HEK293T (cell line): Measurements from ENCODE around the gene RSAD2.

Experiments
- CTCF ChIA-PET: fragments of 350-600 bp; formaldehyde crosslinking; extraction: SDS; loops from one replicate; lab custom pipeline; 2021; ENCODE audit warnings: antibody characterized with exemption, inconsistent platforms; lab: Yijun Ruan, JAX
- POLR2A ChIA-PET: fragments of 350-600 bp; formaldehyde crosslinking; extraction: SDS; loops from one replicate; lab custom pipeline; 2020; ENCODE audit warnings: antibody characterized with exemption, inconsistent platforms; lab: Yijun Ruan, JAX
- DNase-seq: peaks from one replicate; pipeline ENCODE4 v3.0.0; 2012; ENCODE audit warnings: mixed read lengths; ENCODE audit errors: extremely low spot score
- ARNT ChIP-seq: fragments of 450-650 bp; IDR thresholded peaks from 2 replicates; pipeline ENCODE4 v1.6.1; 2017; ENCODE audit warnings: mild to moderate bottlenecking
- BHLHE40 ChIP-seq: fragments of 450-650 bp; IDR thresholded peaks from 2 replicates; pipeline ENCODE4 v1.6.1; 2016; ENCODE audit warnings: mild to moderate bottlenecking, moderate library complexity, borderline replicate concordance
- CTBP1 ChIP-seq: fragments of 450-650 bp; IDR thresholded peaks from 2 replicates; pipeline ENCODE4 v1.6.1; 2016; ENCODE audit warnings: borderline replicate concordance
- ELF4 ChIP-seq: fragments of 450-650 bp; IDR thresholded peaks from 2 replicates; pipeline ENCODE4 v1.6.1; 2017; ENCODE audit warnings: antibody characterized with exemption
- FOXA1 ChIP-seq: fragments of 450-650 bp; IDR thresholded peaks from 2 replicates; pipeline ENCODE4 v1.6.1; 2016; ENCODE audit warnings: mild to moderate bottlenecking
- FOXK2 ChIP-seq: fragments of 450-650 bp; IDR thresholded peaks from 2 replicates; pipeline ENCODE4 v1.6.1; 2016; ENCODE audit warnings: mild to moderate bottlenecking
- FOXM1 ChIP-seq: fragments of 450-650 bp; IDR thresholded peaks from 2 replicates; pipeline ENCODE4 v1.6.1; 2017; ENCODE audit warnings: mild to moderate bottlenecking, borderline replicate concordance
- HDGF ChIP-seq: fragments of 450-650 bp; IDR thresholded peaks from 2 replicates; pipeline ENCODE4 v1.6.1; 2017; ENCODE audit warnings: antibody characterized with exemption, borderline replicate concordance
- L3MBTL2 ChIP-seq: fragments of 450-650 bp; conservative IDR thresholded peaks from 2 replicates; pipeline ENCODE4 v1.6.1; 2016; ENCODE audit warnings: mild to moderate bottlenecking
- LEF1 ChIP-seq: fragments of 450-650 bp; IDR thresholded peaks from 2 replicates; pipeline ENCODE4 v1.6.1; 2017; ENCODE audit warnings: mild to moderate bottlenecking, borderline replicate concordance
- NFRKB ChIP-seq: fragments of 450-650 bp; IDR thresholded peaks from 2 replicates; pipeline ENCODE4 v1.6.1; 2016; ENCODE audit warnings: mild to moderate bottlenecking, moderate library complexity
- SP1 ChIP-seq: fragments of 450-650 bp; IDR thresholded peaks from 2 replicates; pipeline ENCODE4 v1.6.1; 2017
- SUZ12 ChIP-seq: fragments of 450-650 bp; IDR thresholded peaks from 2 replicates; pipeline ENCODE4 v1.6.1; 2016; ENCODE audit warnings: mild to moderate bottlenecking
- TARDBP ChIP-seq: fragments of 450-650 bp; IDR thresholded peaks from 2 replicates; pipeline ENCODE4 v1.6.1; 2016
- ZNF384 ChIP-seq: fragments of 450-650 bp; IDR thresholded peaks from 2 replicates; pipeline ENCODE4 v1.6.1; 2016
- TF ChIP-seq, protein P1 (sequence below): fragments of 450-650 bp; IDR thresholded peaks from 2 replicates; pipeline ENCODE4 v1.6.1; 2016

Gene RSAD2, protein sequence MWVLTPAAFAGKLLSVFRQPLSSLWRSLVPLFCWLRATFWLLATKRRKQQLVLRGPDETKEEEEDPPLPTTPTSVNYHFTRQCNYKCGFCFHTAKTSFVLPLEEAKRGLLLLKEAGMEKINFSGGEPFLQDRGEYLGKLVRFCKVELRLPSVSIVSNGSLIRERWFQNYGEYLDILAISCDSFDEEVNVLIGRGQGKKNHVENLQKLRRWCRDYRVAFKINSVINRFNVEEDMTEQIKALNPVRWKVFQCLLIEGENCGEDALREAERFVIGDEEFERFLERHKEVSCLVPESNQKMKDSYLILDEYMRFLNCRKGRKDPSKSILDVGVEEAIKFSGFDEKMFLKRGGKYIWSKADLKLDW

DNA sequence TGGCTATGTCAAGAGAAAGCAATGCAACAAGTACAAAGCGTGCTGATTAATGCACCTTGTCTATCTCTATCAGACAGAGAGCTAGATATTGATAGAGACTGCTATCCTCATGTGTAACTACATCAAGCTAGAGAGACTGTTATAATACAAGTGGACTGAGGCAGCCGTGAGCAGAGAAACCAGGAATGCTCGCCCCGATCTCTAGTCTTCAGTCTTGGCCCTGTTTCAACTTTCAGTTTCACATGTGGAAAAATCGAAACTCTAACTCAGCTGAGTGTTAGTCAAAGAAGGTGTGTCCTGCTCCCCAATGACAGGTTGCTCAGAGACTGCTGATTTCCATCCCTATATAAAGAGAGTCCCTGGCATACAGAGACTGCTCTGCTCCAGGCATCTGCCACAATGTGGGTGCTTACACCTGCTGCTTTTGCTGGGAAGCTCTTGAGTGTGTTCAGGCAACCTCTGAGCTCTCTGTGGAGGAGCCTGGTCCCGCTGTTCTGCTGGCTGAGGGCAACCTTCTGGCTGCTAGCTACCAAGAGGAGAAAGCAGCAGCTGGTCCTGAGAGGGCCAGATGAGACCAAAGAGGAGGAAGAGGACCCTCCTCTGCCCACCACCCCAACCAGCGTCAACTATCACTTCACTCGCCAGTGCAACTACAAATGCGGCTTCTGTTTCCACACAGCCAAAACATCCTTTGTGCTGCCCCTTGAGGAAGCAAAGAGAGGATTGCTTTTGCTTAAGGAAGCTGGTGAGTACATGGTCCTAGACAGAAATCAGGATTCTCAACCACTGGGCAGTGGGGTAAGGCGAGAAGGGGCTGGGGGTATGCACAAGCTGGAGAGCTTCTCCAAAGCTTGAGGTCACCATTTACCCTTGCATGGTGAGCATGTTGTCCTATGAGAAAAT lies at the start of gene RSAD2:
Gene RSAD2 (plus strand): TSS at position 376 of the 903 bp plus-strand sequence. CDS start 24 bp downstream, at position 400.
- no peak for DNase-seq
- TF ChIP-seq ARNT (no peak), LEF1 (no peak)
- ChIA-PET POLR2A (no interaction called here), CTCF (interaction anchor here (0.5 kb wide), 1 partner anchor 208 kb away, joined by 3 read pairs; no protein-coding TSS in a partner anchor)

DNA sequence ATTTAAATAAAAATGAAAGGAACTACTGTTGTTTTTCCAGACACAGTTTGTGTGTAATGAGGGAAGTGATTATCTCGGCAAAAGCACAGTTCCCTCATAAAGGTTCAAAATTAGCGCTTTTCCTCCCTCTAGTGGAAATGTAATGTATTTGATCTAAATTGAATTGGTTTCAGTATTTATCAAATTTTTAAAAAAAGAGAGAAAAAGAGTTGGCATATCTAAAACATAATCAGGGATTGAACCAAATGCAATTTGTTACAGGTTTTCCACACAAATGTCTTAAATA lies 49.3 kb upstream of the RSAD2 start:
- CTCF ChIA-PET, result no interaction called here

DNA sequence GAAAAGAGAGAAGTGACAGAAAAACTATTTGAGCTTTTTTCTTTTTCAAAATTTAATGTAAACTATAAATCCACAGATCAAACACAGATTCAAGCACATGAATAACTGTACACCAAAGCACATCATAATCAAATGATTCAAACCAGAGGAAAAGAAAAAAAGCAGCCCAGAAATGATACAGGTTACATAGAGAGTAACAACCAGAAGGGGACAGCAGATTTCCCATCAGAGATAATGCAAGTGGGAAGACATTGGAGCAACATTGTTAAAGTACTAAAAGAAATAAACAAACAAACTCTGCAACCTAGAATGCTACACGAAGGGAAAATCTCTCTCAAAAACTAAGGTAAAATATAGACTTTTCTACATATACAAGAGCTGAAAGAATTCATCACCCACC lies 46.3 kb upstream of the RSAD2 start:
- DNase-seq, result no peak
- TF ChIP-seq FOXA1 (no peak), CTBP1 (no peak), FOXM1 (no peak), TARDBP (no peak), L3MBTL2 (no peak), ARNT (no peak)
- CTCF ChIA-PET, result no interaction called here
- POLR2A ChIA-PET, result no interaction called here

More for the DNA sequence above, 49.3 kb upstream of the RSAD2 start:
- DNase-seq, result no peak
- TF ChIP-seq FOXK2 (no peak), SUZ12 (no peak)
- POLR2A ChIA-PET, result no interaction called here

GRCh38 chr2:6832596-6833299 lies 44.8 kb upstream of the RSAD2 start:
- CTCF ChIA-PET, result no interaction called here
- POLR2A ChIA-PET, result no interaction called here
- TF ChIP-seq FOXM1 (no peak), TARDBP (no peak), FOXA1 (no peak), HDGF (no peak), BHLHE40 (no peak), L3MBTL2 (no peak), SUZ12 (no peak), ELF4 (no peak), SP1 (no peak), ZNF384 (no peak), CTBP1 (no peak), ARNT (no peak), NFRKB (no peak), LEF1 (no peak), FOXK2 (no peak)
- TF ChIP-seq, protein P1, sequence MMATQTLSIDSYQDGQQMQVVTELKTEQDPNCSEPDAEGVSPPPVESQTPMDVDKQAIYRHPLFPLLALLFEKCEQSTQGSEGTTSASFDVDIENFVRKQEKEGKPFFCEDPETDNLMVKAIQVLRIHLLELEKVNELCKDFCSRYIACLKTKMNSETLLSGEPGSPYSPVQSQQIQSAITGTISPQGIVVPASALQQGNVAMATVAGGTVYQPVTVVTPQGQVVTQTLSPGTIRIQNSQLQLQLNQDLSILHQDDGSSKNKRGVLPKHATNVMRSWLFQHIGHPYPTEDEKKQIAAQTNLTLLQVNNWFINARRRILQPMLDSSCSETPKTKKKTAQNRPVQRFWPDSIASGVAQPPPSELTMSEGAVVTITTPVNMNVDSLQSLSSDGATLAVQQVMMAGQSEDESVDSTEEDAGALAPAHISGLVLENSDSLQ, result no peak
- no peak for DNase-seq

- CTCF ChIA-PET, result no interaction called here
- DNase-seq, result no peak
- TF ChIP-seq BHLHE40 (no peak), ELF4 (no peak), CTBP1 (no peak), FOXM1 (no peak), NFRKB (no peak), TARDBP (no peak), SUZ12 (no peak), SP1 (no peak), ZNF384 (no peak)
- POLR2A ChIA-PET, result no interaction called here
These were observed 44.3 kb upstream of the RSAD2 start for GRCh38 chr2:6833300-6833604.

DNA sequence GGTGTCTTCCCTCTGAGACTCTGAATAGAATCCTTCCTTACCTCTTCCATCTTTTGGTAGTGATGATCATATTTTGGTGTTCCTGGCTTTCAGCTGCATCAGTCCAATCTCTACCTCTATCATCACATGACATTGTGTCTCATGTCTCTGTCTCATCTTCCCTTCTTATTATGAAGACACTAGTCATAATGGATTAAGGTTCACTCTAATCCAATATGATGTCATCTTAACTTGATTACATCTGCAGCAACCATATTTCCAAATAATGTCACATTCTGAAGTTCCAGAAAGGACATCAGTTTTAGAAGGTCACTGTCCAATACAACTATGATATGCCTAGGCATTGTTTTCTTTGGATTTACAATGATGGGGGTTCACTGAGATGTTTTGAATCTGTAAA lies 43.4 kb upstream of the RSAD2 start:
- TF ChIP-seq ELF4 (no peak), TARDBP (no peak), L3MBTL2 (no peak), FOXM1 (no peak), NFRKB (no peak), ZNF384 (no peak), HDGF (no peak), CTBP1 (no peak), FOXK2 (no peak), LEF1 (no peak), FOXA1 (no peak), BHLHE40 (no peak), SP1 (no peak), SUZ12 (no peak)
- TF ChIP-seq, protein P1, result no peak
- ChIA-PET POLR2A (no interaction called here), CTCF (no interaction called here)
- DNase-seq, result no peak
